BLaER1 treated with 17β-estradiol and CSF1 and Interleukin-3, amounts not matched to agents 10 nM and 100 nM (cell line): Measurements from ENCODE around the gene YDJC.
A peak's percentile ranks its signal among the peaks of the same experiment; 100 is the strongest.

Source experiments
- H3K27ac ChIP-seq, 11 experiments: shearing (Covaris generic); formaldehyde crosslinking; 2 replicates each; pipeline ENCODE4 v1.8.1; 2022
- H3K27me3 ChIP-seq, 11 experiments: shearing (Covaris generic); formaldehyde crosslinking; 2 replicates each; pipeline ENCODE4 v1.8.1; 2022
- H3K36me3 ChIP-seq, 11 experiments: shearing (Covaris generic); formaldehyde crosslinking; 2 replicates each; pipeline ENCODE4 v1.8.1; 2022
- H3K4me1 ChIP-seq, 10 experiments: shearing (Covaris generic); formaldehyde crosslinking; 2 replicates each; pipeline ENCODE4 v1.8.1; 2022
- H3K4me2 ChIP-seq, 11 experiments: shearing (Covaris generic); formaldehyde crosslinking; 2 replicates each; pipeline ENCODE4 v1.8.1; 2022
- H3K4me3 ChIP-seq, 10 experiments: shearing (Covaris generic); formaldehyde crosslinking; 2 replicates each; pipeline ENCODE4 v1.8.1; 2022
- H3K9ac ChIP-seq, 11 experiments: shearing (Covaris generic); formaldehyde crosslinking; 2 replicates each; pipeline ENCODE4 v1.8.1; 2022
- H3K9me3 ChIP-seq, 11 experiments: shearing (Covaris generic); formaldehyde crosslinking; replicated peaks in 1 of 11; 2 replicates each; pipeline ENCODE4 v1.8.1; 2022
- H4K20me1 ChIP-seq, 11 experiments: shearing (Covaris generic); formaldehyde crosslinking; 2 replicates each; pipeline ENCODE4 v1.8.1; 2022
- Cebpa-rat ChIP-seq, 11 experiments: shearing (Covaris generic); IDR thresholded peaks; 2 replicates each; pipeline ENCODE4 v1.8.1; 2022

The YDJC gene

DNA sequence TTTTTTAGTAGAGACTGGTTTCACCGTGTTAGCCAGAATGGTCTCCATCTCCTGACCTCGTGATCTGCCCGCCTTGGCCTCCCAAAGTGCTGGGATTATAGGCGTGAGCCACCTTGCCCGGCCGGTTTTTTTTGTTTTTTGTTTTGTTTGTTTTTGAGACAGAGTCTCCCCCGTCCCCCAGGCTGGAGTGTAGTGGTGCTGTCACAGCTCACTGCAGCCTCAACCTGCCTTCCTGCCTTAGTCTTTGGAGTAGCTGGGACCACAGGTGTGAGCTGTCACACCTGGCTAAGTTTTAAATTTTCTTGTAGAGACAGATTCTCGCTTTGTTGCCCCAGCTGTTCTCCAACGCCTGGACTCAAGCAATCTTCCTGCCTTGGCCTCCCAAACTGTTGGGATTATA lies 39.2 kb upstream of the YDJC start:
- Histone ChIP-seq H3K27ac (no peak overlapping the region), H3K4me1 (peaks cover 29 to 53% (median 38%) of the 10 kb centered on the region in 10 experiments), H3K4me2 (no peak overlapping the region), H3K4me3 (no peak overlapping the region), H3K9me3 (no peaks in the 10 kb centered on the region), H3K9ac (peak overlapping the region in 1 of 11 experiments; percentile 19; a peak in 2 of 22 replicates), H4K20me1 (peaks cover 0 to 48% (median 32%) of the 10 kb centered on the region in 11 experiments; a peak in 18 of 22 replicates), H3K36me3 (peaks cover 47 to 52% (median 50%) of the 10 kb centered on the region in 11 experiments), H3K27me3 (no peaks in the 10 kb centered on the region)
- TF ChIP-seq Cebpa-rat (IDR thresholded peaks at IDR 0.05): no peak

DNA sequence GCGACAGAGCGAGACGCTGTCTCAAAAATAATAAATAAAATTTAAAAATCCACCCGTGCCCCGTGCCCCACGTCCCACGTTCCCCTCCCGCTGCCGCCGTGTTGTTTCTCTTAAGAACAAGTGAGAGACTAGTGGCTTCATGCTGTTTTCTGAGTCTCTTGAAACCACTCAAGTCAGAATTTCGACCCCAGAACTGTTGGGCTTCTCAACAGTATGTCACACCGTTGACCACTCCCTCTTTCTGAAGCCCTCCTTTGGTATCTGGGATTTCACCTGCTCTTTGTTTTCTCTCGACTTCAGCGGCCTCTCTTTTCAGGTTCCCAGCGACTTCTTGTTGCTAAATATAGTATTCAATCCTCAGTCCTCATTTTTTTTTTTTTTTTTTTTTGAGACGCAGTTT lies 37.0 kb upstream of the YDJC start:
- H3K4me1 ChIP-seq: peaks cover 19 to 35% (median 30%) of the 10 kb centered on the region in 10 experiments

DNA sequence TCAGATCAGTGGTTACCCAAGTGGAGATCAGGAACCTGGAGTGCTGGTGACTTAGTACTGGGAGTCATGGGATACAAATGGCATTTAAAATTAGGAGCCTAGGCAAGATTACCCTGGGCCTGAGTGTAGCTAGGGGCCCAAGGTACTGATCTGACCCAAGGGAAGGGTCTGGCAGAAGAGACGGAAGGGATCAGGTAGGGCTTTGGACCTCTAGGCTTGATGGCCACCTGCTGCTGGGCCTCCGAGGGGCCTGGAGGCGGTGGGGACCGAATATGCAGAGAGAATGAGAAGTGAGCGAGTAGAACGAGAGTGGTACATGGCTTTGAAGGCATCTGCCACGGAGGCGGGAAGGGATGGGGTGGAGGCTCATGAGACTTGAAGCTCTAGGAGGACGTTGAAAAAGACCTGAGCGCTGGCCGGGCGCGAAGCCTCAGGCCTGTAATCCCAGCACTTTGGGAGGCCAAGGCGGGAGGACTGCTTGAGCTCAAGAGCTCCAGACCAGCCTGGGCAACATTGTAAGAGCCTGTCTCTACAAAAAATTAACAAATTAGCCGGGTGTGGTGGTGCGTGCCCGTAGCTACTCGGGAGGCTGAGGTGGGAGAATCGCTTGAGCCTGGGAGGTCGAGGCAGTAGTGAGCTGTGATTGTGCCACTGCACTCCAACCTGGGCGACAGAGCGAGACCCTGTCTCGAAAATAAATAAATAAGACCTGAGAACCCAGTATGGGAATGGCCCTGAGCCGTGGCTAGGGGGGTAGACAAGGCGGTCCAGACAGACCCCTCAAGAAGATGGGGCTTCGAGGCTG lies 35.4 kb upstream of the YDJC start:
- H3K27ac ChIP-seq: peak overlapping the region; percentile 76 to 91 (median 86); a peak in 21 of 22 replicates
- TF ChIP-seq Cebpa-rat (IDR thresholded peaks at IDR 0.05): no peak

More for the DNA sequence above, 37.0 kb upstream of the YDJC start:
- no peaks in the 10 kb centered on the region for H3K9me3 ChIP-seq
- no peak for TF ChIP-seq Cebpa-rat (IDR thresholded peaks at IDR 0.05)
- H3K9ac ChIP-seq: peak overlapping the region; percentile 80 to 90 (median 86)
- peak overlapping the region; percentile 76 to 91 (median 86); a peak in 19 of 22 replicates for H3K27ac ChIP-seq
- H3K4me2 ChIP-seq: peak overlapping the region; percentile 83 to 93 (median 89)
- H3K4me3 ChIP-seq: peak overlapping the region; percentile 68 to 97 (median 81)
- H4K20me1 ChIP-seq: peaks cover 0 to 25% (median 14%) of the 10 kb centered on the region in 11 experiments; a peak in 14 of 22 replicates
- peaks cover 24 to 30% (median 28%) of the 10 kb centered on the region in 11 experiments for H3K36me3 ChIP-seq
- H3K27me3 ChIP-seq: no peaks in the 10 kb centered on the region

DNA sequence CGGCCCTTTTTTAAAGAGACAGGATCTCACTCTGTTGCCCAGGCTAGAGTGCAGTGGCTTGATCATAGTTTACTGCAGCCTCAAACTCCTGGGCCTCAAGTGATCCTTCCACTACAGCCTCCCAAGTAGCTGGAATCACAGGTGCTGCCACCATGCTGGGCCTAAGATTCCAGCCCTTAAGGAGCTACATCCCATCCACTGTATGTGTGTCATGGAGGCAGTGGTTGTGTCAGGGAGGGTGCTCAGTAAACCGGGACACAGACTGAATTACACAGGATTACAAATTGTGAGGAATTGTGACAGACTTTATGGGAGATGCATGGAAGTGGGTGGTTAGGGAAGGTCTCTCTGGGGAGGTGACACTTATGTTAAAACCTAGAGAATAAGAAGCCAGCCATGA lies 33.9 kb upstream of the YDJC start:
- H3K4me3 ChIP-seq: no peak overlapping the region
- H3K27ac ChIP-seq: no peak overlapping the region
- no peak for TF ChIP-seq Cebpa-rat (IDR thresholded peaks at IDR 0.05)
- no peaks in the 10 kb centered on the region for H3K9me3 ChIP-seq
- no peaks in the 10 kb centered on the region; a peak in 2 of 22 replicates for H4K20me1 ChIP-seq
- no peak overlapping the region for H3K9ac ChIP-seq
- no peak overlapping the region for H3K4me2 ChIP-seq
- H3K27me3 ChIP-seq: no peaks in the 10 kb centered on the region
- peaks cover 20 to 52% (median 43%) of the 10 kb centered on the region in 10 experiments for H3K4me1 ChIP-seq
- 0 out of 22 replicates have a peak, but pooled peaks cover 0 to 3% (median 0%) of the 10 kb centered on the region in 11 experiments for H3K36me3 ChIP-seq

More for the DNA sequence above, 35.4 kb upstream of the YDJC start:
- no peaks in the 10 kb centered on the region for H3K27me3 ChIP-seq
- peak overlapping the region; percentile 68 to 97 (median 81) for H3K4me3 ChIP-seq
- H3K4me1 ChIP-seq: peaks cover 19 to 42% (median 31%) of the 10 kb centered on the region in 10 experiments
- peaks cover 0 to 12% (median 6%) of the 10 kb centered on the region in 11 experiments; a peak in 11 of 22 replicates for H4K20me1 ChIP-seq
- H3K36me3 ChIP-seq: peaks cover 9 to 15% (median 13%) of the 10 kb centered on the region in 11 experiments; a peak in 20 of 22 replicates
- H3K9ac ChIP-seq: peak overlapping the region; percentile 80 to 90 (median 86)
- no peaks in the 10 kb centered on the region for H3K9me3 ChIP-seq
- H3K4me2 ChIP-seq: peak overlapping the region; percentile 83 to 93 (median 89)

DNA sequence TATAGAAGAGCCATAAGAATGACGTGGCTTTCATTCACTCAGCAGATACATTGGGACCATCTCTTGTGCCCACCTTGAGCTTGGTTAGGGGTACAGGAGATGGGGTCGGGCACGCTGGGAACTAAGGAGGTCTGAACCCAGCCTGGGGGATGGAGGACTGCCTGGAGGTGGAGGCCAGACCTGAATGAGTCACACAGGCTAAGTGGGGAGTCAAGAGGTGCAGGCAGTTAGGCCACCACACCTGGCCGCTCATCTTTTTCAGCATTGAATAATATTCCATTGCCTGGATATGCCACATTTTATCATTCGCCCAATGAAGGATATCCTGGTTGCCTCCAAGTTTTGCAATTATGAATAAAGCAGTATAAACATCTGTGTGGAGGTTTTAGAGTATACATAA lies 32.2 kb upstream of the YDJC start:
- H3K4me3 ChIP-seq: no peak overlapping the region
- no peaks in the 10 kb centered on the region; a peak in 1 of 22 replicates for H4K20me1 ChIP-seq

DNA sequence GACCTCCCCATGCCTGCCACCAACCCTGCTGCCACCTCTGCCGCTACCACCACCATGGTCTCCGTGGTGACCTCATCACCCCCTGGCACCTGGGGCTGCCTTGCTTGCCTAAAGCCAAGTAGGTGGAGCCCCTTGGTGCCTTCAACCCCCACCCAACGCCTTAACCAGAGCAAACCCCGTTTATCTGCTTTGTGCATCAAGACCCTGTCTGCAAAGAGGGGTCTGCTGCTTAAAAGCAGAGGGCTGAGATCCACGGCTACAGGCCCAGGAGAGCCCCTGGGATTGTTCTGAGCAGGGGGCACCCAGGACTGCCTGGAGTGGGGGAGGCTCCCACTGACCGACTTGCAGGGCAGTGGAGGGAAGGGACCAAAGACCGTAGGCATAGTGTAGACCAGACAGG lies 31.1 kb upstream of the YDJC start:
- TF ChIP-seq Cebpa-rat (IDR thresholded peaks at IDR 0.05): no peak
- H3K27ac ChIP-seq: no peak overlapping the region
- no peaks in the 10 kb centered on the region; a peak in 1 of 22 replicates for H4K20me1 ChIP-seq

More for the DNA sequence above, 32.2 kb upstream of the YDJC start:
- no peaks in the 10 kb centered on the region for H3K36me3 ChIP-seq
- no peaks in the 10 kb centered on the region for H3K27me3 ChIP-seq
- H3K9ac ChIP-seq: no peak overlapping the region
- no peaks in the 10 kb centered on the region for H3K9me3 ChIP-seq
- no peak overlapping the region for H3K27ac ChIP-seq
- peaks cover 17 to 51% (median 44%) of the 10 kb centered on the region in 10 experiments for H3K4me1 ChIP-seq
- no peak overlapping the region for H3K4me2 ChIP-seq
- TF ChIP-seq Cebpa-rat (IDR thresholded peaks at IDR 0.05): no peak

DNA sequence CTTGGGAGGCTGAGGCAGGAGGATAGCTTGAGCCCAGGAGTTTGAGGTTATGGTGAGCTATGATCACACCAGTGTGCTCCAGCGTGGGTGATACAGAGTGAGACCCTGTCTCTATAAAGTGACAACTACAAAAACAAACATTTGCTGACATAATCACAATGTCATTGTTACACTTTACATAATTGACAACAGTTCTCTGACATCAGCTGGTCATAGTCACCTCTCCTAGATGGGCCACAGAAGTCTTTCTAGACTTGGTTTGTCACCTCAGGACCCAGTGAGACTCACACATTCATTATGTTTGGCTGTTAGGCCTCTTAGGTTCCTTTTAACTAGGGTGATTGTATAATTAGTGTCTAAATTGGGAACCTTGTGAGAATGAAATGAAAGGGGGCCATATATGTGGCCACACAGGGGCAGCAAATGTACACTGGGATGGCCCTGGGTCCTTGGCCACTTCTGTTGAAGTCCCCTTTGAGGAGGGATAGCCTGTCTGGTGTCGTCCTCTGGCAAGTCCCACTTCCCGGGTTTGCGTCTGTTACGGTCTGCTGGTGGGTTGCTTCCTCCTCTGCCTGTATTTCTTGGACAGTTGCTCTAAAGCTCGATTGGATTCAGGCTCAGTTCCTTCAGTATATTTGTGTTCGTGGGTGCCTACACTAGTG lies 30.2 kb upstream of the YDJC start:
- Histone ChIP-seq H3K4me2 (peak overlapping the region; percentile 6 to 94 (median 42); a peak in 21 of 22 replicates), H3K27me3 (no peaks in the 10 kb centered on the region), H4K20me1 (no peaks in the 10 kb centered on the region; a peak in 1 of 22 replicates), H3K4me3 (no peak overlapping the region), H3K9me3 (no peaks in the 10 kb centered on the region), H3K27ac (peak overlapping the region in 1 of 11 experiments; percentile 13; a peak in 1 of 22 replicates), H3K36me3 (peaks cover 0 to 5% (median 2%) of the 10 kb centered on the region in 11 experiments; a peak in 8 of 22 replicates), H3K4me1 (peaks cover 20 to 50% (median 43%) of the 10 kb centered on the region in 10 experiments; a peak in 19 of 20 replicates), H3K9ac (peak overlapping the region in 1 of 11 experiments; percentile 0; a peak in 2 of 22 replicates)
- no peak for TF ChIP-seq Cebpa-rat (IDR thresholded peaks at IDR 0.05)

More for the DNA sequence above, 31.1 kb upstream of the YDJC start:
- H3K4me3 ChIP-seq: no peak overlapping the region
- H3K9me3 ChIP-seq: no peaks in the 10 kb centered on the region
- H3K4me2 ChIP-seq: peak overlapping the region in 8 of 11 experiments; percentile 28 to 94 (median 48); a peak in 9 of 22 replicates
- no peak overlapping the region for H3K9ac ChIP-seq
- peaks cover 25 to 56% (median 49%) of the 10 kb centered on the region in 10 experiments for H3K4me1 ChIP-seq
- no peaks in the 10 kb centered on the region for H3K27me3 ChIP-seq
- H3K36me3 ChIP-seq: no peaks in the 10 kb centered on the region

DNA sequence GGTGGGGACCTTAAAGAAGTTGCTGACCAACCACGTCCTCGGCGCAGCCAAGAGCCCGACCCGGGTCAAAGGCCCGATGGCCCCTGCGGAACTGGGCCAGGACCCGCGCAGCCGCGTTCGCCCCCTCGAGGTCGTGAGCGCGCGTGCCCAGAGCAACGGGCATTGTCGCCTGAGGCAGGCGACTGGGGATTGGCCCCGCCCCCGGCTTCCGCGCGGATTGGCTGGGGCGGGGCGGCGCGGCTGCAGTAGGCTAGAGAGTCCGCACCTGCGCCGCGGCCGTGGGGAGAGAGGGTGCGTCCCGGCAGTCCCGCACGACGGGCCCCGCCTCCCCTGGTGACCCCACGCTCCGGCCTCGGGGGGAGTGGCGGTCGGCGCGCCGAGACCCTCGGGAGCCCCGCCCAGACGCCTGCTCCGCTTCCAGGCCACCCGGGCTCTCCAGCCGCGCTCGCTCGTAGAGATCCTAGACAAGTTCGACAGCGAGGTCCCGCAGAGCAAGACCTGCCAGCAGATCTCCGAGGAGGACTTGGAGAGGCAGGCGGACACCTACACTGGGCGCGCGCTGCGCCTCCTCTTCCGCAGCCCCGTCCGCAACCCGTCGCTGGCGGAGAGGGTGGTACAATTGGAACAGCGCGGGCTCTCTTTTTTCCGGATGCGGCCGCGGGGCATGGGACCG lies 27.7 kb upstream of the YDJC start:
- no peak for TF ChIP-seq Cebpa-rat (IDR thresholded peaks at IDR 0.05)
- Histone ChIP-seq H3K4me2 (peak overlapping the region; percentile 81 to 99 (median 92)), H3K27me3 (no peaks in the 10 kb centered on the region), H3K4me3 (peak overlapping the region; percentile 62 to 78 (median 72)), H3K27ac (peak overlapping the region in 9 of 11 experiments; percentile 39 to 79 (median 68); a peak in 17 of 22 replicates), H4K20me1 (peaks cover 0 to 5% (median 0%) of the 10 kb centered on the region in 11 experiments; a peak in 3 of 22 replicates), H3K4me1 (peaks cover 27 to 63% (median 58%) of the 10 kb centered on the region in 10 experiments), H3K9me3 (no peaks in the 10 kb centered on the region), H3K36me3 (peaks cover 0 to 24% (median 19%) of the 10 kb centered on the region in 11 experiments; a peak in 14 of 22 replicates), H3K9ac (peak overlapping the region; percentile 64 to 83 (median 76); a peak in 21 of 22 replicates)
